HepG2 (cell line): Measurements from ENCODE around the gene SYCP2L. TPM values are rescaled to one million over a fixed set of nuclear protein-coding genes. Genes with fewer than 3 reads are reported as not detected.
A peak's percentile ranks its signal among the peaks of the same experiment; 100 is the strongest.

ENCODE experiments used
- ATAC-seq: fragments of 200-7000 bp; cut with Tn5 transposase; 3 replicates; pipeline ENCODE4 v1.9.1; 2020; ENCODE audit warnings: mild to moderate bottlenecking, moderate library complexity
- BruUV-seq: library from RNA; stranded (reverse); fragments of 400-500 nt; replicated peaks from 2 replicates; lab custom pipeline; 2021; lab: Mats Ljungman, UMichigan
- CTCF ChIA-PET: fragments of 300-600 bp; formaldehyde crosslinking; extraction: SDS; loops from one replicate; lab custom pipeline; 2021; ENCODE audit warnings: low total read pairs, inconsistent platforms, low intra/inter-chr PET ratio; lab: Yijun Ruan, JAX
- POLR2A ChIA-PET: fragments of 350-600 bp; sonication (Branson Sonifier 250); formaldehyde crosslinking; loops from one replicate; lab custom pipeline; 2020; ENCODE audit warnings: antibody characterized with exemption, inconsistent platforms; lab: Yijun Ruan, JAX
- DNase-seq: peaks from one replicate; pipeline ENCODE4 v3.0.0-alpha.2; 2015; ENCODE audit warnings: low spot score
- FAIRE-seq: peaks from 3 replicates; lab custom pipeline; 2011; peaks lifted over from hg19 to GRCh38; lab: Jason Lieb, UNC
- H2AFZ ChIP-seq: one replicate; pipeline ENCODE4 v1.6.1; 2011; ENCODE audit warnings: low read length, inconsistent platforms
- H3K27ac ChIP-seq: fragments of 300-600 bp; 3 replicates; pipeline ENCODE4 v1.8.0; 2011; ENCODE audit warnings: mixed run types, mild to moderate bottlenecking, mixed read lengths, low read length, inconsistent platforms; ENCODE audit not compliant: insufficient read depth; ENCODE audit errors: extremely low read length
- H3K27me3 ChIP-seq, 2 experiments: fragments of 200-600 bp in 1 of 2; 2 replicates in 1 of 2; 3 replicates in 1 of 2; pipeline versions ENCODE4 v1.6.0 to v1.8.0; 2011; ENCODE audit warnings: low read length in 2 of 2, mild to moderate bottlenecking in 2 of 2, moderate library complexity in 2 of 2, inconsistent platforms in 1 of 2; ENCODE audit not compliant: insufficient read depth in 2 of 2, control insufficient read depth in 1 of 2
- H3K36me3 ChIP-seq, 2 experiments: fragments of 200-600 bp in 1 of 2; replicated peaks in 1 of 2; 2 replicates in 1 of 2; 3 replicates in 1 of 2; pipeline versions ENCODE4 v1.5.1 to v1.8.0; 2011; ENCODE audit warnings: low read length in 2 of 2, inconsistent platforms in 1 of 2; ENCODE audit not compliant: insufficient read depth in 2 of 2, control insufficient read depth in 1 of 2
- H3K4me1 ChIP-seq: 2 replicates; pipeline ENCODE4 v1.5.1; 2012; ENCODE audit warnings: low read length, inconsistent platforms; ENCODE audit not compliant: insufficient read depth
- H3K4me2 ChIP-seq: 2 replicates; pipeline ENCODE4 v1.6.0; 2011; ENCODE audit warnings: low read depth, low read length, inconsistent platforms
- H3K4me3 ChIP-seq, 3 experiments: fragments of 200-600 bp in 1 of 3; sonication (generic), shearing (Covaris generic) in 1 of 3; replicated peaks in 1 of 3; 2 replicates each; pipeline ENCODE4 v1.5.1; 2011 to 2016; ENCODE audit warnings: low read length in 3 of 3, inconsistent platforms in 2 of 3, low read depth in 2 of 3, mild to moderate bottlenecking in 2 of 3, control low read depth in 1 of 3, mixed read lengths in 1 of 3; ENCODE audit not compliant: insufficient read depth in 1 of 3
- H3K79me2 ChIP-seq: one replicate; pipeline ENCODE4 v1.6.1; 2011; ENCODE audit warnings: low read length, inconsistent platforms; ENCODE audit not compliant: insufficient read depth
- H3K9ac ChIP-seq: 2 replicates; pipeline ENCODE4 v1.6.0; 2011; ENCODE audit warnings: mild to moderate bottlenecking, low read depth, low read length, inconsistent platforms; ENCODE audit not compliant: insufficient read depth
- H3K9me3 ChIP-seq: 2 replicates; pipeline ENCODE4 v1.5.1; 2012; ENCODE audit warnings: mild to moderate bottlenecking, low read length
- H4K20me1 ChIP-seq: 2 replicates; pipeline ENCODE4 v1.6.0; 2011; ENCODE audit warnings: inconsistent platforms, mild to moderate bottlenecking, low read length, moderate library complexity; ENCODE audit not compliant: insufficient read depth
- BORCS8-MEF2B ChIP-seq: sonication (generic); formaldehyde crosslinking; IDR thresholded peaks from 2 replicates; pipeline ENCODE4 v1.8.0; 2022; ENCODE audit warnings: mild to moderate bottlenecking, missing genetic modification reagents
- CHD4 ChIP-seq: fragments of 200-600 bp; sonication (generic); IDR thresholded peaks from 2 replicates; pipeline ENCODE4 v1.7.0; 2017; ENCODE audit warnings: mild to moderate bottlenecking, low read length, borderline replicate concordance
- GATA4 ChIP-seq: sonication (generic); IDR thresholded peaks from 2 replicates; pipeline ENCODE4 v1.6.1; 2016; ENCODE audit warnings: antibody characterized with exemption, low read depth, borderline replicate concordance
- GTF2F1 ChIP-seq: fragments of 150-350 bp; IDR thresholded peaks from 2 replicates; pipeline ENCODE4 v1.6.1; 2014; ENCODE audit warnings: low read length
- HNF4A ChIP-seq: sonication (generic); formaldehyde crosslinking; IDR thresholded peaks from 2 replicates; pipeline ENCODE4 v1.4.0; 2020; ENCODE audit warnings: missing genetic modification reagents
- KDM3A ChIP-seq: IDR thresholded peaks from 2 replicates; pipeline ENCODE4 v1.6.1; 2018; ENCODE audit warnings: low read depth, missing compliant biosample characterization
- MAF1 ChIP-seq: sonication (generic); formaldehyde crosslinking; IDR thresholded peaks from 2 replicates; pipeline ENCODE4 v1.5.0; 2020; ENCODE audit warnings: missing genetic modification reagents, borderline replicate concordance
- MIXL1 ChIP-seq: IDR thresholded peaks from 2 replicates; pipeline ENCODE4 v1.6.1; 2016
- NR2F6 ChIP-seq, 2 experiments: IDR thresholded peaks; 2 replicates each; pipeline ENCODE4 v1.6.1; 2016; ENCODE audit warnings: antibody characterized with exemption in 1 of 2, mild to moderate bottlenecking in 1 of 2
- TCF7L2 ChIP-seq: IDR thresholded peaks from 2 replicates; pipeline ENCODE4 v1.6.1; 2011; ENCODE audit warnings: mild to moderate bottlenecking, low read depth, low read length, moderate library complexity
- ZFP37 ChIP-seq: sonication (generic); formaldehyde crosslinking; IDR thresholded peaks from 2 replicates; pipeline ENCODE4 v1.4.0; 2020; ENCODE audit warnings: missing genetic modification reagents, borderline replicate concordance
- ZIK1 ChIP-seq: sonication (generic); formaldehyde crosslinking; IDR thresholded peaks from 2 replicates; pipeline ENCODE4 v1.5.0; 2020; ENCODE audit warnings: mild to moderate bottlenecking, low read depth, missing genetic modification reagents, borderline replicate concordance
- ZNF121 ChIP-seq: sonication (generic); formaldehyde crosslinking; IDR thresholded peaks from 2 replicates; pipeline ENCODE4 v1.5.0; 2020; ENCODE audit warnings: mild to moderate bottlenecking, missing genetic modification reagents
- ZNF3 ChIP-seq: IDR thresholded peaks from 2 replicates; pipeline ENCODE4 v1.7.0; 2017; ENCODE audit warnings: inconsistent platforms
- ZNF446 ChIP-seq: sonication (generic); formaldehyde crosslinking; IDR thresholded peaks from 2 replicates; pipeline ENCODE4 v1.5.0; 2020; ENCODE audit warnings: mild to moderate bottlenecking, missing genetic modification reagents
- ZNF460 ChIP-seq: sonication (generic); formaldehyde crosslinking; IDR thresholded peaks from 2 replicates; pipeline ENCODE4 v1.5.1; 2020; ENCODE audit warnings: missing genetic modification reagents, mild to moderate bottlenecking, borderline replicate concordance
- ZNF577 ChIP-seq: sonication (generic); formaldehyde crosslinking; IDR thresholded peaks from 2 replicates; pipeline ENCODE4 v1.4.0; 2020; ENCODE audit warnings: mild to moderate bottlenecking, low read depth, missing genetic modification reagents, borderline replicate concordance
- ZNF616 ChIP-seq: sonication (generic); formaldehyde crosslinking; IDR thresholded peaks from 2 replicates; pipeline ENCODE4 v1.5.0; 2020; ENCODE audit warnings: low read depth, mild to moderate bottlenecking, missing genetic modification reagents
- in situ Hi-C: cut with HindIII; loops from 2 replicates; pipeline ENCODE4 v1.10.0; 2017; ENCODE audit warnings: low pct_unique_long_range_greater_than_20kb; ENCODE audit not compliant: extremely low pct_ligation_motif_present
- intact Hi-C: fragments of 100-400 bp; cut with micrococcal nuclease; formaldehyde crosslinking; loops from one replicate; pipeline ENCODE4 v1.10.0; 2022; ENCODE audit not compliant: unreplicated experiment
- polyA plus RNA-seq, 8 experiments: library from polyadenylated mRNA; depleted of rRNA in 3 of 8; stranded (reverse) in 7 of 8; unstranded in 1 of 8; fragments of >200 nt; fragmentation: Illumina TruSeq in 4 of 8; extraction: Trizol in 4 of 8; gene quantifications; 2 replicates each; pipeline versions ENCODE4 v1.2.1 to v1.2.3, GENCODE V29; 2011 to 2016; ENCODE audit warnings: low read depth in 4 of 8, missing spikeins in 1 of 8, mixed read lengths in 1 of 8; ENCODE audit not compliant: insufficient read depth in 1 of 8
- total RNA-seq, 5 experiments: library from RNA; depleted of rRNA; stranded (reverse); fragments of >200 nt; fragmentation: Illumina TruSeq; extraction: Trizol; gene quantifications; 2 replicates each; pipeline ENCODE4 v1.2.3, GENCODE V29; 2016; ENCODE audit warnings: low read depth in 1 of 5
- TF ChIP-seq, protein P1 (sequence below): IDR thresholded peaks from 2 replicates; pipeline ENCODE4 v1.6.1; 2016; ENCODE audit warnings: missing compliant biosample characterization, missing genetic modification reagents, borderline replicate concordance
- TF ChIP-seq, protein P2 (sequence below): sonication (generic); formaldehyde crosslinking; conservative IDR thresholded peaks from 2 replicates; pipeline ENCODE4 v1.8.0; 2022; ENCODE audit warnings: mild to moderate bottlenecking, moderate library complexity, missing genetic modification reagents

Gene SYCP2L
- total and polyA plus RNA-seq, 2 of the 13 experiments (the other 11 are each of a cell fraction or from before 2014, with no cell fraction given), result 0.22 to 0.54 TPM

DNA sequence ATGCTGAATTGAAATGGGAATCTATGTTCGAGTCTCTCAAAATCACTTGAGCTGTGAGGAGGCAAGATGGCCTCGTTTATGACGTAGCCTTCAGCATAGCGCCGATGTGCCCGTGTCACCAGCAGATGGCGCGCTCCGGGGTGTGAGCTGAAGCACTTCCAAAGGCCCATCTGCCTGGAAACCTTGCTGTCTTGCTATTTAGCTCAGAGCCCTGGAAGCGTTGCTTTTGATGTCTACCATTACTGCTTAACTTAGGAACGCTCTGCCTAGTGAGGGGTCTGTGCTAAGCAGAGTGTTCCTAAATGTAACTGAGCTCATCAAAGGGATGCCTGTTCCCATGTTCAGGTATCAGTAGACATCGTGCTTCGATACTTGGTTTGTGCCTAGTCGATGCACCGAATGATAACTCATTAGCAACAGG is 67.7 kb downstream of the SYCP2L start (continued):
- TF ChIP-seq, protein P1, sequence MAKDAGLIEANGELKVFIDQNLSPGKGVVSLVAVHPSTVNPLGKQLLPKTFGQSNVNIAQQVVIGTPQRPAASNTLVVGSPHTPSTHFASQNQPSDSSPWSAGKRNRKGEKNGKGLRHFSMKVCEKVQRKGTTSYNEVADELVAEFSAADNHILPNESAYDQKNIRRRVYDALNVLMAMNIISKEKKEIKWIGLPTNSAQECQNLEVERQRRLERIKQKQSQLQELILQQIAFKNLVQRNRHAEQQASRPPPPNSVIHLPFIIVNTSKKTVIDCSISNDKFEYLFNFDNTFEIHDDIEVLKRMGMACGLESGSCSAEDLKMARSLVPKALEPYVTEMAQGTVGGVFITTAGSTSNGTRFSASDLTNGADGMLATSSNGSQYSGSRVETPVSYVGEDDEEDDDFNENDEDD (CRISPR knock-in tag), result peak; percentile 46; the same call in 1 of the 2 replicates
- TF ChIP-seq BORCS8-MEF2B, result peak; percentile 86

DNA sequence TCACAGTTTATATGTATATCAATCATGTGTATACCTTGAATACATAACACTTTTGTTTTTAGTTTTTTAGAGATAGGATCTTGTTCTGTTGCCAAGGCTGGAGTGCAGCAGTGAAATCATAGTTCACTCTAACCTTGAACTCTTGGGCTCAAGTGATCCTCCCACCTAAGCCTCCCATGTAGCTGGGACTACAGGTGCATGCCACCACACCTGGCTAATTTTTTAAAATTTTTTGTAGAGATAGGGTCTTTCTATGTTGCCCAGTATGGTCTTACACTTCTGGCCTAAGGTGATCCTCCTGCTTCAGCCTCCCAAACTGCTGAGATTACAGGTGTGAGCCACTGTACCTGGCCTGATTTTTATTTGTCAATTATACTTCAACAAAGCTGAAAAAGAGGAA is 69.9 kb downstream of the SYCP2L start:
- ChIA-PET POLR2A (interaction anchor here (1.3 to 2.1 kb wide), 5 partner anchors 25 to 86 kb away, joined by 3 to 17 read pairs (median 7); no protein-coding TSS in a partner anchor), CTCF (interaction anchor here (1.2 to 10.6 kb wide), 2 partner anchors 54 to 89 kb away, joined by 4 to 309 read pairs; partner anchors contain the start of gene ELOVL2)
- no TSS peak for BruUV-seq
- Histone ChIP-seq H3K79me2 (no peaks in the 10 kb centered on the region), H3K4me2 (no peak overlapping the region), H3K4me3 (no peak overlapping the region), H3K9ac (no peak overlapping the region), H2AFZ (no peak overlapping the region), H3K4me1 (peaks cover 80% of the 10 kb centered on the region), H4K20me1 (no peaks in the 10 kb centered on the region), H3K27me3 (no peaks in the 10 kb centered on the region), H3K9me3 (no peaks in the 10 kb centered on the region), H3K27ac (peak overlapping the region; percentile 55), H3K36me3 (no peaks in the 10 kb centered on the region)
- FAIRE-seq, result no peak
- in situ Hi-C loops (loop anchor here (5.0 to 10.0 kb wide), 3 partner anchors 56 to 538 kb away; partner anchors contain the start of gene ELOVL2), intact Hi-C loops (loop anchor here (1.0 to 10.0 kb wide), 3 partner anchors 56 to 278 kb away; partner anchors contain the start of gene NEDD9)
- ATAC-seq, result no peak
- TF ChIP-seq GATA4 (no peak), ZIK1 (no peak), GTF2F1 (no peak), NR2F6 (IDR thresholded peaks at IDR 0.05) (no peak), NR2F6 (CRISPR knock-in tag; IDR thresholded peaks at IDR 0.05) (no peak), HNF4A (CRISPR knock-in tag) (peak; percentile 21; the same call in 1 of the 2 replicates), ZNF460 (peak; percentile 95), TCF7L2 (no peak), ZNF616 (CRISPR knock-in tag) (no peak), MAF1 (CRISPR knock-in tag) (no peak), ZFP37 (CRISPR knock-in tag) (no peak), ZNF446 (CRISPR knock-in tag) (no peak), KDM3A (CRISPR knock-in tag) (no peak), ZNF121 (CRISPR knock-in tag) (peak; percentile 16; the same call in 1 of the 2 replicates), ZNF577 (CRISPR knock-in tag) (no peak), CHD4 (0 out of 2 replicates have a peak, but pooled peaks have one; percentile 72), ZNF3 (CRISPR knock-in tag) (peak; percentile 41; the same call in 1 of the 2 replicates), MIXL1 (CRISPR knock-in tag) (no peak)
- TF ChIP-seq, protein P2, sequence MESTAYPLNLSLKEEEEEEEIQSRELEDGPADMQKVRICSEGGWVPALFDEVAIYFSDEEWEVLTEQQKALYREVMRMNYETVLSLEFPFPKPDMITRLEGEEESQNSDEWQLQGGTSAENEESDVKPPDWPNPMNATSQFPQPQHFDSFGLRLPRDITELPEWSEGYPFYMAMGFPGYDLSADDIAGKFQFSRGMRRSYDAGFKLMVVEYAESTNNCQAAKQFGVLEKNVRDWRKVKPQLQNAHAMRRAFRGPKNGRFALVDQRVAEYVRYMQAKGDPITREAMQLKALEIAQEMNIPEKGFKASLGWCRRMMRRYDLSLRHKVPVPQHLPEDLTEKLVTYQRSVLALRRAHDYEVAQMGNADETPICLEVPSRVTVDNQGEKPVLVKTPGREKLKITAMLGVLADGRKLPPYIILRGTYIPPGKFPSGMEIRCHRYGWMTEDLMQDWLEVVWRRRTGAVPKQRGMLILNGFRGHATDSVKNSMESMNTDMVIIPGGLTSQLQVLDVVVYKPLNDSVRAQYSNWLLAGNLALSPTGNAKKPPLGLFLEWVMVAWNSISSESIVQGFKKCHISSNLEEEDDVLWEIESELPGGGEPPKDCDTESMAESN (CRISPR knock-in tag), result no peak
- DNase-seq, result no peak
